Jurkat, Clone E6-1 (cell line): ENCODE results near the gene CD109.
"Not testable (repeated sequence)": the region's sequence is repeated elsewhere in the genome, so short reads cannot be mapped to it uniquely, and the experiment has no call there.

Experiments used
- DNase-seq: peaks from one replicate; pipeline ENCODE4 v3.0.0-alpha.2; 2011; ENCODE audit warnings: low read depth, low spot score
- H3K4me3 ChIP-seq: 2 replicates; pipeline ENCODE4 v1.5.1; 2011; ENCODE audit warnings: mild to moderate bottlenecking, low read length, control low read depth, moderate library complexity

Gene CD109

DNA sequence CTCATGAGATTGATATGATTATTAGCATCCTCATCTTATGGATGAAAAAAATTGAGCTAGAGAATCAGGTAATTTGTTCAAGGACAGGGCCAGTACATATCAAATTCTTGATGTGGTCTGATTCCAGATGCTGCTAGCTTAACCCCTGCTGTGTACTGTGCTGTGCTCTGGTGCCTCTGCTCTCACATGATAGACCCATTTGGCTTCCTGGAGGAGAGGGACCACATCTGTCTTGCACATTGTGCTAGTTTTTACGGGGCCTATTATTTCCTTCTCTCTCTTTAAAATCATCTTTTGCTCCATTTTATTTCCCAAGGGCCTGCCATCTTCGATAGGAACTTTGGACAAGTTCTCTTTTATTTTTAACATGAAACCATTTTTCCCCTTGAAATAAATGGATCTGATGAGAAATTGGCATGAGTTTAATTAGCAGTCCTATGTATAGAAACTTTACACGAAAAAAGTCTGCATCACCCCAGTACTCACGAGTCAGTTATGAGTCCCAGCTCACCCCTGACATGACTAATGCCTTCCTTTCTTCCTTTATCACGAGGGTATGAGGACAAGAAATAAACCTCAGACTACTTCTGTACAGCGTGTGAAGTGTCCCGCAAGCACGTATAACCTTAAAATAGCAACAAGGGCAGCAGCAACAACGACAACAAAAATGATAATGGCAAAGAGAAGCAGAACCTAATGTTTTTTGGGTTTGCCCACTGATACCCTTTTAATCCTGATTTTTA is 26.5 kb downstream of the CD109 start:
- DNase-seq: no peak
- H3K4me3 ChIP-seq: no peak overlapping the region

DNA sequence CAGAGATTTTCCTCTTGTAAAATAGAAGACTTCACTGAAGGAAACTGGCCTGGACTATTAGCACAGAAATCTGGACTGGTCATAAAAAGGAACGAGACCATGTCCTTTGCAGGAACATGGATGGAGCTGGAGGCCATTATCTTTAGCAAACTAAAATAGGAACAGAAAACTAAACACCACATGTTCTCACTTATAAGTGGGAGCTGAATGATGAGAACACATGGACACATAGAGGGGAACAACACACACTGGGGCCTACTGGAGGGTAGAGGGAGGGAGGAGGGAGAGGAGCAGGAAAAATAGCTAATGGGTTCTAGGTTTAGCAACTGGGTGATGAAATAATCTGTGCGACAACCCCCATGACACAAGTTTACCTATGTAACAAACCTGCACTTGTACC is 27.5 kb downstream of the CD109 start:
- DNase-seq, H3K4me3 ChIP-seq: not testable (repeated sequence)

DNA sequence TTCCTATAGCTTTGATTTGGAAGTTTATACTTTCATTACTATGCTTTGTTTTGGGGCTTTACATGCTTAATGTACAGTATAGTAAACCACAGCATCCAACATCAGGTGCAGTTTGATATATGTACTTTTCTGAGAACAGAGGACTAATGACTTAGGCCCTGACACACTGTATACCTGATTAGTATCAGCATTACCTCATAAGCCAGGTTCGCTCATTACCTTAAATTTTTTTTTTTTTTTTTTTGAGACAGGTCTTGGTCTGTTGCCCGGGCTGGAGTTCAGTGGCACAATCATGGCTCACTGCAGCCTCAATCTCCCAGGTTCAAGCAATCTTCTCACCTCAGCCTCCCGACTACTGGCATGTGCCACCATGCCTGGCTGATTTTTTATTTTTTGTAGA is 28.4 kb downstream of the CD109 start:
- no peak for DNase-seq

GRCh38 chr6:73725192-73725591 is 29.2 kb downstream of the CD109 start:
- not testable (repeated sequence) for H3K4me3 ChIP-seq, DNase-seq

More for the DNA sequence above, 28.4 kb downstream of the CD109 start:
- H3K4me3 ChIP-seq: no peak overlapping the region

DNA sequence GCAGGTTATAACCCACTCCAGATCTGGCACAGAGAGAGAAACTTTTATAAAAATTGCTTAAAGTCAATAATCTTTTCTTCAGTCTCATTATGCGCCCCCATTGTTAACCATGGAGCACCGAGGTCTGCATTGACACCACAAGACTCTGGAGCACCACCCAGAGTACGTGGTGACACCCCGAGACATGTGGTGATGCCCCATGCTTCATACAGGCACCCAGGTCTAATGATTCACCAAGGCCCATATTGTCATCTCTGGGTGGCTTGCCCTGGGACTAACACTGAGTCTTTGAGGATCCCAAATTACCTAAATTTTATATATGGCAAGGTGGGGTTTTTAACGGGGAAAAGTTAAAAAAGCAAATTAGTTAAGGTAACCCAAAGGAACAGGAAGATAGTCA is 31.1 kb downstream of the CD109 start:
- H3K4me3 ChIP-seq: no peak overlapping the region
- no peak for DNase-seq

- DNase-seq: peak; percentile 8
- H3K4me3 ChIP-seq: no peak overlapping the region
Observed at GRCh38 chr6:73728548-73729205, 32.7 kb downstream of the CD109 start.

- DNase-seq: no peak
- no peak overlapping the region for H3K4me3 ChIP-seq
Observed at GRCh38 chr6:73731285-73731684, 35.3 kb downstream of the CD109 start.

DNA sequence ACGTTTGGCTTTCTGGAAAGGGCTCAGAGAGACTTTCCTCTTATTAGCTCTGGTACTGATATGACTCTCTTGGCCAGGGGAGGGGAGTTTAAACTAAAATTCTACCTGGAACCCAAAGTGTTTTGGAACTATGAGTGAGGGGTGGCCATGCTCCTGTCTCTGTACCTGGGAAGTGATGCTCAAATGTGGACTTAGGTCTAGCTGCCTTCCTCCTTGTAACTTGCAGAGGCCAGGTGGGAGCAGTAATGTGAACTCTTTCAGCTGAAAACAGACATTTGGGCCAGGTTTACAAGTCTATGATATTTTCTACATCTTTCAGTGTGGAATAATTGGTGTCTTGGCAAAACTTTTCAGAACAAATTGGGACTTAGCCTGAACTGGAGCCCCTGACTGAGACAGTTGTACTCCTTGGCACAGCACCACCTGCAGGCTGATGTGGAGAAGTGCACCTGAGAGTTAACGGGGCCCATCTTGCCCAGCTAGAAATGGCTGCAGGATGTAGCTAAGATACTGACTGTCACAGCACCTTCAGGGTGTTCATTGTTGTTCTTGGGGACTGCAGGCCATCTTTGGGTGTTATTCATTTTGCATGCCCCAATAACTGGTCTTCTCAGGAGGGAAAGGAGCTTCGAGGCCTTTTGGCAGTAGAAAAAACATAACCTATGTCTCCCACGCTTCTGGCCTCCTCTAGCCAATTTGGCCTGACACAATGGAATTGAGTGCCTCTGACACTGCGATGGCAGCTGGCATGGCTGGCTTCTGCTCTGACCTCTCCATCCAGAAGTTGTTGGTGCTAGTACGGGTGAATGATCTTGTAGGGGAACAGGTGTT is 37.1 kb downstream of the CD109 start:
- peak; percentile 62 for DNase-seq
- no peak overlapping the region for H3K4me3 ChIP-seq

- DNase-seq: no peak
- H3K4me3 ChIP-seq: no peak overlapping the region
Observed at GRCh38 chr6:73733791-73734190, 37.8 kb downstream of the CD109 start.

DNA sequence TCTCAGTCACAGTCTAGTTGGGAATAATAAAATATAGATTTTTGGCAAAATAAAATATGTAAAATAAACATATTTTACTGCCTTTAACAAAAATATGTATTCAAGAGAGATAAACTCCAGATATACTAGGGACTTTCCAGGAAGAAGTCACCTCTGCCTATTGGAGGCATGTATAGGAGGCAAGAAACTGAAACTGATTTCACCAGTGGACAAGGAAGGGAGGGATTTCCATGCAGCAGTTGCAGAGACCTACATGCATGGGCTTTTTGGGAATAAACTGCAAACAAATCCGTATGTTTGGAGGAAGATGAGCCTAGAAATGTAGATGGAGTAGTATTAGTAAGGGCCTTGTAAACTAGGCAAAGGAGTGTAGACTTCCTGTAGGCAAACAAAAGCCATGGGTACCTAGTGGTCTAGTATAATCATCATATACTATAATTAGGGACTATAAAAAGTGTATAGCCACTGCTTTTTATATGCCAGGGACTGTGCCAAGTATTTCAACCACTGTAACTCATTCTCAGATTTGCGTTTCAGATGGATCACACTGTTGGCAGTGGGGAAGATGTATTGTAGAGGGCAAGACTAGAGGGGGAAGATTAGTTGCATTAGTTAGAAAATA is 38.9 kb downstream of the CD109 start:
- H3K4me3 ChIP-seq: no peak overlapping the region
- no peak for DNase-seq

- H3K4me3 ChIP-seq: no peak overlapping the region
- no peak for DNase-seq
Observed at GRCh38 chr6:73738367-73739028, 42.5 kb downstream of the CD109 start.

- no peak overlapping the region for H3K4me3 ChIP-seq
- DNase-seq: peak; percentile 56
Observed at GRCh38 chr6:73739096-73739495, 43.1 kb downstream of the CD109 start.

GRCh38 chr6:73742433-73742832 is 46.4 kb downstream of the CD109 start:
- DNase-seq: no peak
- H3K4me3 ChIP-seq: no peak overlapping the region

GRCh38 chr6:73743081-73743480 is 47.1 kb downstream of the CD109 start:
- DNase-seq: no peak
- H3K4me3 ChIP-seq: no peak overlapping the region

DNA sequence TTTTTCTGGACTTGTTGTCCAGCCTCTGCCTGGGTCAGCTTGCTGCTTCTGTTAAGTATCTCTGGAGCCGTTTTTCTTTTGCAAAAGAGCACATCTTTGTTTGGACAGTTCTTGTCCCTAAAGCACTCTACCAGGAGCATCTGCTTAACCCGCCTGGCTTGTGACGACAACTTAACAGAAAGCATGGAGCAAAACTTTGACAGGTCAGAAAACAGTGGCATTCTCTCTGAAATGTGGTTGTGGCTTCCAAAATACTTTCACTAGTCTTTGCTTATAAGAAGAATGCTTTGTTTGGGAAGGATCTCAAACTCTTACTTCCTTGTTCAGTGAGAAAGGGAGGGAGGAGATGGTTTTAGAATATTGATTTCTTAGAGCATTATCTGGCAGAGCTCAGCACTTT is 47.6 kb downstream of the CD109 start:
- no peak overlapping the region for H3K4me3 ChIP-seq
- no peak for DNase-seq

DNA sequence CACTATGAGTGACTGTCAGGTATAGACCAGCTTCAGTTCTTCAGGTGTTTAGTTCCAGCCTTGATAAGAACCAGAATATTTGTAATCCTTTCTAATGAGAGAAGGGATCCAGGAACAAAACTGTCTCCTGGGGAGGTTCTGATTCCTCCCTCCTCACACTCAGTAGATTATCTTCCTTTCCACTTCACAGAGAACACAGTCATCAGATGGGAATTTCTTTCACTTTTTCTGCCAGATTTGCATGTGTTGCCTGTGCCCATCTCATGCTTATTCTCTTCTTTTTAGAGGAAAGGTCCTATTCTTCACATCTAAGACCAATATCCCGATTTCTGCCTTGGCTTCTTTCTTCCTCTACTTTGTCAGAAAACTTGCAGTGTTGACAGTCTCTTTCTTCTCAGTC is 50.8 kb downstream of the CD109 start:
- no peak overlapping the region for H3K4me3 ChIP-seq
- DNase-seq: no peak

- DNase-seq: no peak
- H3K4me3 ChIP-seq: no peak overlapping the region
Observed at GRCh38 chr6:73747289-73747688, 51.3 kb downstream of the CD109 start.

DNA sequence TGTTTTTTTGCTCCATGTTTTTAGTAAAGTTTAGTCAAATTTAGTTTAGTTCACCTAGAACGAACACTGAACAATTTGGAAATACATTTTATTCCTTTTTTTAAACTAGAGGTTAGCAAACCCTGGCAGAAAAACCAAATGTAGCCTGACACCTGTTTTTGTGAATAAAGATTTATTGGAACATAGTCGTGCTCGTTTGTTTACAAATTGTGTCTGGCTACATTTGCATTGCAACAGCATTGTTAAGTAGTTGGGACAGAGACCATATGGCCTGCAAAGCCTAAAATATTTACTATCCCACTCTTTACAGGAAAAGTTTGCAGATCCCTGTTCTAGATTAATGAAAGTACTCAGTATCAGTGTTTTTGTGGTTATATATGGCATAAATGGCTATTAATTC is 56.9 kb downstream of the CD109 start:
- DNase-seq: no peak
- H3K4me3 ChIP-seq: no peak overlapping the region

DNA sequence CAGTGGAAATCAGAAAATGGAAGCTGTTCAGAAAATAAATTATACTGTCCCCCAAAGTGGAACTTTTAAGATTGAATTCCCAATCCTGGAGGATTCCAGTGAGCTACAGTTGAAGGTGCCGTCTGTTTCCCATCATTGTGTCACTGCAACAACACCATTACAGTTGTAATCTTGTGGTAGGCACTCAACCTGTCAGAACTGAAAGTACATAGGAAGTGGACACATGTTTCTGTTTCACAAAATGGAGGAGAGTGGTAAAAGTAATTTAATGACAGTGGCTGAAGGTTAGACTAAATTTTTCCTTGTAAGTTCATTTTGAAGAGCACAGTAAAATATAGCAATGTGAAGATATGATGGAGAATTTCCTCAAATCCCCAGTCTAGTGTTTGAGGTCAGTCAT is 70.0 kb downstream of the CD109 start:
- no peak overlapping the region for H3K4me3 ChIP-seq

More for the DNA sequence above, 70.0 kb downstream of the CD109 start:
- DNase-seq: no peak
